Upper lobe of left lung (tissue), 4 donors: Measurements from ENCODE around the gene RBM44.

ENCODE experiments used
- CTCF ChIP-seq, 6 experiments: fragments of 450-650 bp in 4 of 6; fragments of 200-600 bp in 2 of 6; sonication (generic) in 2 of 6; IDR thresholded peaks; one replicate each; pipeline ENCODE4 v1.5.1; 2016 to 2019; ENCODE audit warnings: antibody characterized with exemption in 6 of 6
- EP300 ChIP-seq, 4 donors: sonication (generic); formaldehyde crosslinking; IDR thresholded peaks; one replicate each; pipeline ENCODE4 v1.5.1; 2017; ENCODE audit warnings: antibody characterized with exemption in 4 of 4, control low read depth in 2 of 4
- POLR2AphosphoS5 ChIP-seq, 2 donors: sonication (generic); formaldehyde crosslinking; IDR thresholded peaks; one replicate each; pipeline ENCODE4 v1.5.1; 2017; ENCODE audit warnings: antibody characterized with exemption in 2 of 2

- TF ChIP-seq CTCF (IDR thresholded peaks at IDR 0.05) (no peak), POLR2AphosphoS5 (IDR thresholded peaks at IDR 0.05) (no peak), EP300 (IDR thresholded peaks at IDR 0.05) (no peak)
Observed at GRCh38 chr2:237864444-237864931, 65.9 kb downstream of the RBM44 start.
